Panc1 (cell line): ENCODE measurements around the gene PCNX2. TPM values are rescaled to one million over a fixed set of nuclear protein-coding genes. Genes with fewer than 3 reads are reported as not detected.

Experiments
- ATAC-seq: fragments of 200-7000 bp; cut with Tn5 transposase; 2 replicates; pipeline ENCODE4 v1.9.1; 2020; ENCODE audit warnings: mild to moderate bottlenecking, moderate library complexity
- BruUV-seq: library from RNA; stranded (reverse); fragments of 400-500 nt; replicated peaks from 2 replicates; lab custom pipeline; 2021; lab: Mats Ljungman, UMichigan
- CTCF ChIA-PET: fragments of 300-600 bp; sonication (Branson Sonifier 250); formaldehyde crosslinking; loops from one replicate; lab custom pipeline; 2022; ENCODE audit warnings: antibody characterized with exemption; lab: Charles Lee
- POLR2A ChIA-PET: fragments of 300-600 bp; sonication (Branson Sonifier 250); formaldehyde crosslinking; loops from one replicate; lab custom pipeline; 2022; ENCODE audit warnings: antibody characterized with exemption; lab: Charles Lee
- DNase-seq: peaks from one replicate; pipeline ENCODE4 v3.0.0-alpha.2; 2010; ENCODE audit warnings: low read depth, low spot score
- H3K27ac ChIP-seq: 2 replicates; pipeline ENCODE4 v1.5.1; 2011; ENCODE audit warnings: mild to moderate bottlenecking, low read length, inconsistent platforms
- H3K27me3 ChIP-seq: fragments of 200-500 bp; sonication (Bioruptor generic); 2 replicates; pipeline ENCODE4 v1.6.0; 2014; ENCODE audit warnings: low read length, inconsistent platforms; ENCODE audit not compliant: control insufficient read depth, insufficient read depth
- H3K36me3 ChIP-seq: fragments of 200-500 bp; sonication (Bioruptor generic); 2 replicates; pipeline ENCODE4 v1.5.1; 2014; ENCODE audit warnings: inconsistent platforms, mild to moderate bottlenecking, low read length, moderate library complexity; ENCODE audit not compliant: control insufficient read depth, insufficient read depth
- H3K4me1 ChIP-seq: 2 replicates; pipeline ENCODE4 v1.5.1; 2011; ENCODE audit warnings: inconsistent platforms, mild to moderate bottlenecking, low read length, moderate library complexity; ENCODE audit not compliant: control insufficient read depth, insufficient read depth
- H3K4me3 ChIP-seq, 2 experiments: 2 replicates each; pipeline ENCODE4 v1.5.1; 2011 to 2012; ENCODE audit warnings: low read depth in 2 of 2, low read length in 2 of 2, mild to moderate bottlenecking in 2 of 2, inconsistent platforms in 1 of 2, moderate library complexity in 1 of 2
- H3K9me3 ChIP-seq: fragments of 200-500 bp; sonication (Bioruptor generic); 2 replicates; pipeline ENCODE4 v1.5.1; 2014; ENCODE audit warnings: low read depth, mild to moderate bottlenecking, inconsistent platforms, low read length, moderate library complexity; ENCODE audit not compliant: control insufficient read depth, insufficient read depth
- CTCF ChIP-seq: fragments of 450-650 bp; IDR thresholded peaks from 2 replicates; pipeline ENCODE4 v1.5.1; 2017; ENCODE audit warnings: mild to moderate bottlenecking
- POLR2AphosphoS5 ChIP-seq: IDR thresholded peaks from 2 replicates; pipeline ENCODE4 v1.6.1; 2012; ENCODE audit warnings: mild to moderate bottlenecking, low read depth, low read length, moderate library complexity
- REST ChIP-seq, 2 experiments: IDR thresholded peaks; 2 replicates each; pipeline ENCODE4 v1.6.1; 2011 to 2012; ENCODE audit warnings: low read depth in 2 of 2, control low read depth in 1 of 2, low read length in 1 of 2, mild to moderate bottlenecking in 1 of 2, moderate library complexity in 1 of 2; ENCODE audit not compliant: insufficient read depth in 1 of 2
- SIN3A ChIP-seq: IDR thresholded peaks from 2 replicates; pipeline ENCODE4 v1.6.1; 2012; ENCODE audit warnings: low read depth, mild to moderate bottlenecking, low read length, moderate library complexity, borderline replicate concordance; ENCODE audit not compliant: insufficient read depth
- TCF7L2 ChIP-seq: IDR thresholded peaks from 2 replicates; pipeline ENCODE4 v1.6.1; 2011; ENCODE audit warnings: mild to moderate bottlenecking, low read depth, low read length, inconsistent platforms
- in situ Hi-C: cut with HindIII; loops from 2 replicates; pipeline ENCODE4 v1.10.0; 2016; ENCODE audit warnings: low sequenced_read_pairs, low pct_unique_long_range_greater_than_20kb
- intact Hi-C: fragments of 100-400 bp; cut with micrococcal nuclease; formaldehyde crosslinking; loops from one replicate; pipeline ENCODE4 v1.10.0; 2022; ENCODE audit not compliant: unreplicated experiment
- total RNA-seq: library from RNA; stranded (reverse); gene quantifications from one replicate; pipeline ENCODE4 v1.2.1, GENCODE V29; 2021; ENCODE audit not compliant: unreplicated experiment

Gene PCNX2
- total RNA-seq, 1 experiment from 2014 or later: 2.6 TPM

- ATAC-seq (no peak), DNase-seq (no peak)
- Histone ChIP-seq H3K27me3 (peaks cover 7% of the 10 kb centered on the region), H3K4me1 (peaks cover 3% of the 10 kb centered on the region), H3K4me3 (no peak overlapping the region), H3K27ac (no peak overlapping the region), H3K36me3 (peaks cover 4% of the 10 kb centered on the region; the same call in 1 of the 2 replicates), H3K9me3 (no peaks in the 10 kb centered on the region)
- no TSS peak for BruUV-seq
- intact Hi-C loops: no loop called here
- POLR2A ChIA-PET: no interaction called here
- in situ Hi-C loops: no loop called here
- CTCF ChIA-PET: no interaction called here
- TF ChIP-seq TCF7L2 (no peak), SIN3A (no peak)
Measured at GRCh38 chr1:233326319-233326718, 30.8 kb upstream of the PCNX2 start.

GRCh38 chr1:233323718-233324117 is 28.2 kb upstream of the PCNX2 start:
- DNase-seq: no peak
- in situ Hi-C loops: no loop called here
- Histone ChIP-seq H3K27ac (no peak overlapping the region), H3K36me3 (peaks cover under 1% of the 10 kb centered on the region; the same call in 1 of the 2 replicates), H3K4me3 (no peak overlapping the region), H3K4me1 (peaks cover 3% of the 10 kb centered on the region), H3K9me3 (no peaks in the 10 kb centered on the region), H3K27me3 (peaks cover 16% of the 10 kb centered on the region)
- TF ChIP-seq SIN3A (no peak), TCF7L2 (no peak), REST (IDR thresholded peaks at IDR 0.05; ENCODE audit: insufficient read depth in 1 of 2, low read depth in 2 of 2, low read length in 1 of 2) (no peak)
- BruUV-seq: no TSS peak
- ATAC-seq: no peak
- ChIA-PET CTCF (no interaction called here), POLR2A (no interaction called here)
- intact Hi-C loops: no loop called here

- no TSS peak for BruUV-seq
- no peak overlapping the region for H3K4me3 ChIP-seq
- ATAC-seq (no peak), DNase-seq (no peak)
- H3K27ac ChIP-seq: no peak overlapping the region
- H3K9me3 ChIP-seq: no peaks in the 10 kb centered on the region
- no peaks in the 10 kb centered on the region for H3K36me3 ChIP-seq
- POLR2A ChIA-PET: no interaction called here
- CTCF ChIA-PET: no interaction called here
- TF ChIP-seq REST (IDR thresholded peaks at IDR 0.05; ENCODE audit: insufficient read depth in 1 of 2, low read depth in 2 of 2, low read length in 1 of 2): no peak
- TF ChIP-seq TCF7L2: no peak
- TF ChIP-seq POLR2AphosphoS5: no peak
- TF ChIP-seq CTCF: no peak
- no peak for TF ChIP-seq SIN3A
- in situ Hi-C loops (no loop called here), intact Hi-C loops (no loop called here)
- peaks cover 17% of the 10 kb centered on the region for H3K27me3 ChIP-seq
- H3K4me1 ChIP-seq: no peaks in the 10 kb centered on the region
Measured at GRCh38 chr1:233320023-233320422, 24.5 kb upstream of the PCNX2 start.
